GM19324 (cell line): ENCODE results near the gene FERD3L.

Source experiments
- ATAC-seq: cut with Tn5 transposase; IDR thresholded peaks from one replicate; pipeline ENCODE4 v1.9.1; 2021; ENCODE audit warnings: mild to moderate bottlenecking, moderate library complexity; ENCODE audit not compliant: unreplicated experiment, low FRiP score

FERD3L gene

DNA sequence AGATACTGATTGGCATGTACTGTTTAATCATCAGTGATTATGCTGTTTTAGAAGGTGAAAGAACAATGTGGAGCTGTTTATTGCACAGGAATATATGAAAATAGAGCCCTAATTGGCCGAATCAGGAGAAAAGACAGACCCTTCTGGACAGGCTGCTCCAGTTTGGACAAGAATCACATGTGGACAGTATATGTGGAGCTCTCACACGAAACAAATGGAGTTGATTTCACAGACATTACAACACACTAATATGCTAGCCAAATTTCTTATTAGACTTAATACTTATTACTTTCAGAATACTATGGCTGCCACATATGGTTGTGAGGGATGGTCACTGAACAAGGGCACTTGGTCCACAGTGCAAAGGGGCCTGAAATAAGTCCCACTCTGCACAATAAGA is 43.3 kb downstream of the FERD3L start:
- ATAC-seq: no peak

GRCh38 chr7:19101472-19101871 is 43.7 kb downstream of the FERD3L start:
- ATAC-seq: no peak

- no peak for ATAC-seq
Observed at GRCh38 chr7:19099924-19100323, 45.3 kb downstream of the FERD3L start.

GRCh38 chr7:19099194-19099593 is 46.0 kb downstream of the FERD3L start:
- no peak for ATAC-seq

DNA sequence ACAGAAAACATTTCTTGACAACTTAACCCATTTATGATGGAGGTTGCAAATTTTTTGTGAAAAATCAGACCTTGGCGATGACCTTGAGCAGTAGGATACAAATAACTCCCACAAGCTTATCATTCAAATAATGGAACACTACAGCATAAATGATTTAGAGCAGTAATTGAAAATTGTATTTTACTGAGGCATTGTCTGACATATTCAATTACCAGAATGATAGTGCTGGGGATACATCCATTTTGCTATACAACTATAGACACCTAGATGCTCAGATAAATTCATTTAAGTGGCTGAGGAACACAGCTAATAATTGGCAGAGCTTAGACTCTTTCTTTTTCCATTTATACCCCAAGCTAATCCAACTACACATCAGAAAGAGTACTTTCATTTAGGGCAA is 46.7 kb downstream of the FERD3L start:
- no peak for ATAC-seq

DNA sequence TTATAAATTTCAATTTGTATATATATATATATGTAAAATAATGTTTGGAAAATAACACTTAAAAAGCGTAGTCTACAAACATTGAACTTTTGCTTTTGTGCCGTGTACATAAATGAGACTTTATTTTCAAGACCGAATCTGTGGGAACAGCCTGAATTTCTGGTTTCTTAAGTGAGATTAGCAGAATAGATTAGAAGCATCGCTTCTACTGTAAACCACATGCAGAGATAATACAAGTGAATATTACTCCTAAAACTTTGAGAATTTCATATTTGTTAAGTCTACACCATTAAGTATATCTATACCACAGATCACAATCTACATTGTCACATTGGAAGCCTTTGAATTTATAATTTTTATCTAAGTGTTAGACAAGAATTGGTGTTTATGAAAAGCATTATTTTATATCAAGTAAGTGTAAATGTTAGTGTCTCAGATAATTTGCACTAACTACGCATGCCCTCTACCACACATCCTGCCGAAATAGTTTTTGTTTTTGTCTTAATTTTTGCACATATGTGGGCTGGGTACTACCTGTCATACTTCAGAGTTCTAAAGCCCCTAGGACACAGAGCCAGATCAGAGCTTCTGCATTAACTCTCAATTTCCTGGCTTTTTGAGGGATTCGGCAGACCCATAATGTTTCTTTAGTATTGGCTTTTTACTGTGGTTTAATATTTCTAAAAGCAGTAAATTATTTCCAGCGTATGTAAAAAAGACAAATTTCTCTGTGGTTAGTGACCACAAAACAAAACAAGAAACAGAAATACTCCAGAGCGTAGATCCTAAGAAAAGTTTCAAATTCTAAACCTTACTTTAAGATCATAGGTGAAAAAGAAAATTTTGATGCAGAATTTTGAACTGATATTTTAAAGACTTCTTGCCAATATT is 47.8 kb downstream of the FERD3L start:
- no peak for ATAC-seq

- no peak for ATAC-seq
Observed at GRCh38 chr7:19095353-19095860, 49.8 kb downstream of the FERD3L start.
